Left kidney (tissue), 2 donors: Measurements from ENCODE around the gene CTTNBP2. TPM values are rescaled to one million over a fixed set of nuclear protein-coding genes. Genes with fewer than 3 reads are reported as not detected.
A peak's percentile ranks its signal among the peaks of the same experiment; 100 is the strongest.

Experiments used
- DNase-seq: peaks from one replicate; pipeline ENCODE4 v3.0.0-alpha.2; 2013
- polyA plus RNA-seq: library from polyadenylated mRNA; unstranded; fragments of 120-200 nt; gene quantifications from one replicate; pipeline ENCODE4 v1.2.1, GENCODE V29; 2013; ENCODE audit not compliant: insufficient read length

The CTTNBP2 gene
- polyA plus RNA-seq, 1 donor = 39.3 TPM

DNA sequence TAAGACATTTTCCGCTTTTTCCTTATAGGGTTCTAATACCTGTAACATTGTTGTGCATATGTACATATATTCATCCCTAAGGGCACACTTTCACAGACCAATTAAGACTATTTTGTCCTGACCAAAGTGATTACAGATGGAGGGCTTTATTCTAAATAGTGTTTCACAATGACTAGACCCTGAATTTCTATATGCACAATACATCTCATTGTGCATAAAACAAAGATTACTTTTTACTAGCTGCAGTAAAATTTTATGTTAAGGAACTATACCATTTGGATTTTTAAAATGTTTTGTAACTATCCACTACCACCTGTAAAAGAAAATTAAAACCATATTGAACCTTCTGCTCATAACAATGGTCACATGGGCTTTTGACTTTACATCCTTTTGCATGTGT lies 87.8 kb downstream of the CTTNBP2 start:
- DNase-seq = no peak

DNA sequence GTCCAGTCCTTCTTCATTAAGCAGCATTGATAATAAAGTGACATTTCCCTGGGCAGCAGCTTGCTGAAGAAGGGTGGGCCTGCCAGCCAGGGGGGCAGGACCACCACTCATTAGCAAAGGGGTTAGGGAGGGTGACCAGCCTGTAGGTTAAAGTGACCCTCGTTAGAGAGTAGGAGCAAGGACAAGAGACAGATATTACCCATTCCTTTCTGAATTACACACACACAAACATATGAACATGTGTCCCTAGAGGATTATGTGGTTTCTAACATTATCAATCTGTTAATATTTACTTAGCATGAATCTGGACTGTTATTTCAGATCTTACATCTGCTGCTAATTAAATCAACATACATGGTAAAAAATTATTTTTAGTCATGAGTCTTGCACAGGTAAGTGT lies 88.9 kb downstream of the CTTNBP2 start:
- no peak for DNase-seq

DNA sequence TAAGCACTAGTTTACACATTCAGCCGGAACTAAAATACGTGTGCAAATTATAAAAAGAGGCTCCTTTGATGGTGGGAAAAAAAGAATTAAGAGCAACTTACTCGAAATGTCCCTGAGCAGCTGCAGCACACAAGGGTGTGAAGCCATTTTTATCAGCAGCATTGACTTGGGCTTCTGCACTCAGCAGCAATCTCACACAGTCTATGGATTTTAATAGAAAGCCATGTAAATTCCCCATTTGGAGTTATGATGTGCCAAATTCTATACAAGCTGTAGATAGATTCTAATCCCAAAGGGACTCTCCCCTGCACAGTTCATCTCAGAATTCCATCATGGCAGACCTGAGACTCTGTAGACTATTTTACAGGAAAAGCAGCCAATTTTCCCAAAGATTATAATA lies 90.5 kb downstream of the CTTNBP2 start:
- DNase-seq = no peak

DNA sequence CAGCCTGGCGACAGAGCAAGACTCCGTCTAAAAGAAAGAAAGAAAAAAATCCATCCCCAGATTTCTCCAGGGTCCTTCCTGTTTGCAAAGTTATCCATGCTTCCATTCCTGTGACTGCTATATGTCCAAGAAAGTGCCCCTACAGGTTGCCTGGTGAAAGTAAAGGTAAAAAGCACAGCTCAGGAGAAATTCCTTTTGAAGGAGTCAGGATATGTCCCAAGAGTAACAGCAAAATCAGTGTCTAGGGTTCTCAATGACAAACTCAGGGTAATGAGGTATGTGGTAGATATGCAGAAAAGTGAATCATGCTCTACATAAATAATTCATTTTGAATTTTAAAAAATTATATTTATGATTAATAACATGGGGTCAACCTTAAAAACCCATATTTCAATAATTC lies 91.5 kb downstream of the CTTNBP2 start:
- DNase-seq = no peak

DNA sequence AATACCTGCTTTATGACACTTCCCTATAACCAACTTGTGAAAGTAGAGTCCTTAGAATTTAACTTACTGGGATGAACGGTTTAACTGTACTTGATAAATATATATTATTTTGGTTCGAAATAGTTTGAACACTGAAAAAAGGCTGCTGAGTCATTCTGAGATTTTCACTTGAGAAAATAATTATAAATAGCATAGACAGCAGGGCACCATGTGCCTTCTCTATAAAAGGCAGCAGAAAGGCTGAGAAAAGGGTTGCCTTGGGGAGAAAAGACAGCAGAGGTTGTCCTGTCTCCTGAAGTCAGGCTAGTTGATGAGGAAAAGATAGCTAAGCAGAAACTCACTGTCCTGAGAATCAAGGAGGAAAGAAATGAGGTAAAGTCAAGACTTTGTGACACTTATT lies 92.4 kb downstream of the CTTNBP2 start:
- no peak for DNase-seq

- peak; percentile 12 for DNase-seq
Observed at GRCh38 chr7:117777335-117778142, 95.7 kb downstream of the CTTNBP2 start.

GRCh38 chr7:117776224-117776623 lies 97.0 kb downstream of the CTTNBP2 start:
- no peak for DNase-seq

- no peak for DNase-seq
Observed at GRCh38 chr7:117775801-117776200, 97.4 kb downstream of the CTTNBP2 start.

DNA sequence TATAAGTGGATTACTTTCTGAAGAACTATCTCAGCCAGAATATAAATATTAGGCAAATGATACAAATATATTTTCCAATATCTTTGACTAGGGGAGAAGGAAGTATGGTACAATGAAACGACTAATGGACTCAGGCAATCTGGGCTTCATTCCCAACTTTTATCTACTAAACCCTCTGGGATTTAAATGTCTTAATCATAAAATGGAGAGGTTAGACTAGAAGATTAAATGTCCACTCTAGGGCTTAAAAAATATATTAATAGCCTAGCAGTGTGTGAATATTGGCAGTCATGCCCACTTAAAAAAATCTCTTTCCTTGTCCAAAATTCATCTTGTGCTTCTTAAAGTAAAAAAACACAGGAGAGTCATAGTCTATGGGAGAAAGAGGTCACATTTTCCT lies 98.3 kb downstream of the CTTNBP2 start:
- no peak for DNase-seq

DNA sequence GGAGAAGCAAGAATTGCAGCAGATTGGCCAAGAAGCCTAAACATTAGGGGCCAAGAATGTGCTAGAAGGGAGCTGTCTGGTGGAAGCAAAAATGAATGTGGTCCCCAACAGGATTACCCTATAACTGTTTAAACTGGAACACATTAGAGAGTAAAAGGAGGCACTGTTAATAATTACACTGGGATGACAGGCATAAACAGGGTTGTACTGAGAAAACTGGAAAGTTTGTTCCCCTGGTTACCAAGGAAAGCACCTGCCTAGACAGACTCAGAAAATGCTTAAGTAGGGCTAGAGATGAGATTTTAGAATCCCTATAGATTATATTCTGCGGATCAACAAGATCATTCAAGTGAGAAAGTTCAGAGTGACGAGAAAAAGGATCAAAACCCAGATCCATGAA lies 100.8 kb downstream of the CTTNBP2 start:
- DNase-seq = peak; percentile 10

GRCh38 chr7:117771756-117772155 lies 101.5 kb downstream of the CTTNBP2 start:
- DNase-seq = no peak

DNA sequence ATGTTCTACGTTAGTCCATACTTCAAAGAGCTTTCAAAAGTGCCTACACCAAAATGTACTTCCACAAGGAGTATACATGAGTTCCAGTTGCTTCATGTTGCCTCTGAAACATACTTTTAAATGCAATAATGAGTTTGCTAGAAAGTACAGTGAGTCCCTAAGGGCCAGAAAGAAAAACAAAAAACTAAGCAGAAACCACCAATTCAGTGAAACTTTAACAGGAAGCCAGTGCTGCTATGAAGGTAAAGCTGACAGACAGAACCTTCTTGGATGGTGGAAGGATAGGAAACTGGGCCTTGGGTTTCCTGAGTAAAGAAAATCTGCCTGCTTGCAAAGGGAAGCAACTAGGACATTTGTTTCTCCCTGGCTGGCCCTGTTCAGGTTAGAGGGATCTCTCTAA lies 104.2 kb downstream of the CTTNBP2 start:
- DNase-seq = no peak

- DNase-seq = no peak
Observed at GRCh38 chr7:117767951-117768350, 105.3 kb downstream of the CTTNBP2 start.

DNA sequence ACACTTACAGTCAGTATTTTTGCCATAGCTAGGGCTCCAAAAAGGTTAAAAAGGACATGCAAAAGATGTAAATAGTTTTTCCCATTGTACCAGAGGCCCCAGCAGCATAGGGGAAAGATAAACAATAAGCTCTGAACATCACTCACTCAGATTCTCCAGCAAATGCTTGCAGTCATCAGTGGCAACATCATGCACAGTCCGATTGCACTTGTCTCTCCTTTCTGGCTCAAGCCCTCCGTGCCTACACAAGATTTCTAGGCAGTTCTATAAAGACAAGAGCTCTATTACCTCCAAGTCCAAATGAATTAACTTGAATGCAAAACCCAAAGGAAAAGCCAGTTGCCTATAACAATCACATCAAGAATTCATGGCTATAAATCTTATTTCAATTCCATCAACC lies 106.3 kb downstream of the CTTNBP2 start:
- no peak for DNase-seq

DNA sequence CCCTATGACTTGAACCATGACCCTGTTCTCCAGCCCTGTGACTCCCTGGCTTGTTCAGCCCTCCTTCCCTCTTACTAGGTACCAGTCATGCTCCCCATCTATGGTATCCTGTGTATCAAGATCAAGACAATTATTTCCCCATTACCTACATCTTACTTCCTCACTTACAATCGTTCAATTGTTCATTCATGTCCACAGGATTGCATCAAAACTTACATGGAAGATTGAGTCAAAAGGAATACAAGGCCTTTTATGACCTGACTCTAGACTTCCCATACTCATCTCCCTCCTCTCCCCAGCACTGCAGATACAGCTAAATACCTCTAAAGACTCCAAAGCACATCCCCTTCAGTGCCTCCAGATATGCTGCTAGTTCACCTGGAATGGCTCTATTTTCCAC lies 109.2 kb downstream of the CTTNBP2 start:
- DNase-seq = no peak

DNA sequence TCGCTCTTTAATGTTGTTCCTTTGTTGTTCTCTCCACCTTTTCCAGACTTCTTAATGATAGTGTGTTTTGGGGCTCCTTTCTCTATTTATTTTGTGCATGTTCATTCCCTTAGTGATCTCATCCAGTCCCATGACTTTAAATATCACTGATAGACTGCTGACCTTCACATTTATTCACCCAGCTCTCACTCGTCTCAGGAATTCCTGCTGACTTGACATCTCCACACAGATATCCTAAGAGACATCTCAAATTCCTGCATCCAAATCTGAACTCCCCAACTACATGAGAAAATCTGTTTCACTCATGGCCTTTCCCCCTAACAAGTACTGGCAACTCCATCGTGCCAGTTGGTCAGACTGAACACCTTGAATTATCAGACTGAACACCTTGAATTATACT lies 111.2 kb downstream of the CTTNBP2 start:
- no peak for DNase-seq

- no peak for DNase-seq
Observed at GRCh38 chr7:117759950-117760640, 113.1 kb downstream of the CTTNBP2 start.

DNA sequence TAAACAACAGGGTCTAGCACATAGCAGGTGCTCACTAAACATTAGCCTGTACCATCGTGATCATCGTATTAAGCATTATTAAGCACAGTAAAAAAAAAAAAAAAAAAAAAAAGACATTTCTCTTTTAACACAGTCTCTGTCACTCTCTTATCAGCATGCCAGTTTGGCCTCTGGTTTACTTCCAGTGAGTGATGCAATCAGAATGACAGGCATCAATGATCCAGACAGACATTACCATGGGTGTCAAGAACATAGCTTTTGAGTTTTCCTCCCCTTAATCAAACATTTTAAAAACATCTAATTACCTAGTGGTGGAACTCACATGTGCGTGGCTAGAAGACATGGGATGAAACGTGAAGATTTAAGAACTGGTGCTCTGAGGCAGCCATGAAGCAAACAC lies 115.8 kb downstream of the CTTNBP2 start:
- no peak for DNase-seq

GRCh38 chr7:117756586-117757085 lies 116.6 kb downstream of the CTTNBP2 start:
- no peak for DNase-seq

DNA sequence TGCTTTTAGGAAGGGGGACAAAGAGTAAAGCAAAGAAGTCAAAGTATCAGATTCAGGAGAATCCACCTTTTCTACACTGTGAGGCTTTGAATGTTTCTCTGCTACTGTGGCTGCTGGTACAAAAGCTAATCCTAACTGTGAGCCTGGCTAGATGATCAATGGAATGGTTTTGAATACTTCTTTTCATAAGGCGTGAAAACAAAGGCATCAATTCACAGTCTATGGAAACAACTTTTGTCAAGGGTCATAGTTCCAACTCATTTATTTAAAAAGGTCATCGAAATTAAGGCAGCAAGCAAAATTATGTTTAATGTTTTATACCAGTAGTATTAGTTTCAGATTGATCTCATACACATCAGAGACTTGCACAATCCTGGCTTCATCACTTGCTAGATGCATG lies 118.1 kb downstream of the CTTNBP2 start:
- DNase-seq = no peak

DNA sequence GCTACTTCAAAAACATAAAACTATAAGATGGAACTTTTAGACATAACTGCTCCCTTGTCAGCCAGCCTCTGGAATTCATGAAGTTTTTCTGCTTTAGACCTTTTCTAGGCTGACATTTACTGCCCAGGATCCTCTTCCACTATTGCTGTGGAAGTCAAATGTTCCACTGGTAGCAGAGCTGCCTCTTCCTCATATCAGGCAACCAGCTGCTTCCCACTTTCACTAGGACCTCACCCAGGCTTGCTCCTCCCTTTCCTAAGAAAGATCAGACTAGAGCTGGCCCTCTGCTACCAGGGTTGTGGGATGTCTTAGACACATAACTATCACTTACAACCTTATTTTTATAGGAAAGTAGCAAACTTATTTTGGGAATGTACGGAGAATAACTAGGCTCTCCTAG lies 121.5 kb downstream of the CTTNBP2 start:
- DNase-seq = no peak

DNA sequence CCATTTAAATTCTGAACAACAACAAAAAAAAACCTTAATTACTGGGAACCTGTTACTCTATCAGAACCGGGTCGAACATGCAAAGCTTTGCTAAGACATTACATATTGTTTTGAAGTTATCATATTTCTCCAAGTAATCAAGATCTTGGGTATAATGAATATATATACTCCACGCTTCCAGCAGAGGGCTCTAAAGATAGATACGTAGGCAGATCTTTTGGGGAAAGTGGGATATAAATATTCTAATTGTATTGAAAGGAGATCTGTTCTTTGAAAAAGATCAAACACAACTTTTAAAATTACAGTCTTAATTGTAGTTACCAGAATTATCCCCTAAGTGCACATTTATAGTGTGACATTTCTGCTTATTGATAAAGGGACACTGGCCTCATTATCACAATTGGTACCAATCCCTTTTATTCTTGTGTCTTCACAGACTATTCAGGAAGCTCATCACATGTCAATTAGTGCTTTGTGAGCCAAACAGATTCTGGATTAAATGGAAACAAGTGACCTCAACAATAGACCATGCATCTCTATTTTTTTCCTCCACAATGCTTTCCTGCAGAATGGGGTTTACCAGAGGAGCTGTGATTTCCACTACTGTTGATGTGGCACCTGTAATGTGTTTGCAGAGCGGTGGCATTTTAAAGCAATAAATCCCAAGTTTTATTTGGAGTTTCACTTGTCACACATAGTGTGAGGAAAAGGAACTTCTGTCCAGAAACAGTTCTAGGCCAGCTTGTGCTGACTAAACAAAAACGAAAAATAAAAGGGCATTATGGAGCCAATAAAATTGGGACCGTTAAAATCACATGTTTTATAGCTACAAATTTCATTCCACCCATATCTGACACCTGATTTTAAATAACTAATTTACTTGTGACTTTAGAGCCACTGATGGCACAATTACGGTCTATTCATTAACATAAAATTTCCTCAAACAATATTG lies 122.4 kb downstream of the CTTNBP2 start:
- DNase-seq = no peak
